Left renal cortex interstitium (tissue), 4 donors: ENCODE data around the gene OAF. TPM values are rescaled to one million over a fixed set of nuclear protein-coding genes. Genes with fewer than 3 reads are reported as not detected.
"Not testable (repeated sequence)": the region's sequence is repeated elsewhere in the genome, so short reads cannot be mapped to it uniquely, and the experiment has no call there.

Experiments used
- DNase-seq, 4 donors: peaks; one replicate each; pipeline ENCODE4 v3.0.0-alpha.2; 2013; ENCODE audit warnings: low read depth in 4 of 4, low spot score in 2 of 4, missing footprints in 1 of 4
- polyA plus RNA-seq, 4 donors: library from polyadenylated mRNA; unstranded; fragments of 120-200 nt; gene quantifications; one replicate each; pipeline ENCODE4 v1.2.1, GENCODE V29; 2013; ENCODE audit not compliant: insufficient read length in 4 of 4

Gene OAF
- polyA plus RNA-seq: 10 to 100 TPM; 36.4 to 54.2 (median 44.7) TPM

- peak in 2 of 4 donors; percentile 71 to 80 for DNase-seq
Measured at GRCh38 chr11:120210626-120211521, at the start of gene OAF. OAF (plus strand) TSS chr11:120211032; CDS start chr11:120211280, 248 bp downstream.

- DNase-seq: no peak
Measured at GRCh38 chr11:120167659-120168058, 43.2 kb upstream of the OAF start.

GRCh38 chr11:120168108-120168959 is 42.5 kb upstream of the OAF start:
- no peak for DNase-seq

- peak in 1 of 4 donors; percentile 66 for DNase-seq
Measured at GRCh38 chr11:120168960-120169681, 41.7 kb upstream of the OAF start.

- no peak for DNase-seq
Measured at GRCh38 chr11:120169981-120170698, 40.7 kb upstream of the OAF start.

GRCh38 chr11:120170741-120171261 is 40.0 kb upstream of the OAF start:
- no peak for DNase-seq

- no peak for DNase-seq
Measured at GRCh38 chr11:120172054-120172911, 38.5 kb upstream of the OAF start.

GRCh38 chr11:120173019-120173705 is 37.7 kb upstream of the OAF start:
- DNase-seq: no peak

GRCh38 chr11:120173807-120174206 is 37.0 kb upstream of the OAF start:
- DNase-seq: no peak

- no peak for DNase-seq
Measured at GRCh38 chr11:120174866-120175265, 36.0 kb upstream of the OAF start.

- DNase-seq: no peak
Measured at GRCh38 chr11:120178561-120179056, 32.2 kb upstream of the OAF start.

- DNase-seq: no peak
Measured at GRCh38 chr11:120179057-120179672, 31.7 kb upstream of the OAF start.

GRCh38 chr11:120180063-120180462 is 30.8 kb upstream of the OAF start:
- DNase-seq: not testable (repeated sequence)

GRCh38 chr11:120180551-120181232 is 30.1 kb upstream of the OAF start:
- DNase-seq: no peak

- no peak for DNase-seq
Measured at GRCh38 chr11:120181376-120181975, 29.4 kb upstream of the OAF start.

GRCh38 chr11:120182372-120182771 is 28.5 kb upstream of the OAF start:
- no peak for DNase-seq
